ENCODE results near the gene SHC2. TPM values are rescaled to one million over a fixed set of nuclear protein-coding genes. Genes with fewer than 3 reads are reported as not detected.

SHC2 gene
- total and polyA plus RNA-seq, 12 donors, result 1.2 to 196 (median 41.1) TPM

DNA sequence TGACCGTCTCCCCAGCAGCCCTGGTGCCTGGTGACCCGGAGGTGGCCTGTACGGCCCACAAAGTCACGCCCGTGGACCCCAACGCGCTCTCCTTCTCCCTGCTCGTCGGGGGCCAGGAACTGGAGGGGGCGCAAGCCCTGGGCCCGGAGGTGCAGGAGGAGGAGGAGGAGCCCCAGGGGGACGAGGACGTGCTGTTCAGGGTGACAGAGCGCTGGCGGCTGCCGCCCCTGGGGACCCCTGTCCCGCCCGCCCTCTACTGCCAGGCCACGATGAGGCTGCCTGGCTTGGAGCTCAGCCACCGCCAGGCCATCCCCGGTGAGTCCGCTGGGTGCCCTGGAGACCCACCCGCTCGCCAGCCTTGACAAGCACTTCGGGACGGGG, 37.7 kb upstream of the SHC2 start:
- Histone ChIP-seq H3K4me3 (no peak overlapping the region), H3K27ac (no peak overlapping the region), H3K27me3 (peaks cover 19% of the 10 kb centered on the region), H3K9me3 (replicated peaks in 1 of 3) (no peaks in the 10 kb centered on the region), H3K4me1 (replicated peaks in 1 of 2) (peaks cover 2 to 9% of the 10 kb centered on the region in 2 donors), H3K36me3 (replicated peaks in 1 of 2) (no peaks in the 10 kb centered on the region)
- intact Hi-C loops (cut with DNase I), result loop anchor here in 1 of 2 donors (10.0 kb wide), 1 partner anchor 154 kb away; the partner anchor contains the start of gene MIER2
- no peak for TF ChIP-seq POLR2A (IDR thresholded peaks at IDR 0.05)
- TF ChIP-seq, protein P1, sequence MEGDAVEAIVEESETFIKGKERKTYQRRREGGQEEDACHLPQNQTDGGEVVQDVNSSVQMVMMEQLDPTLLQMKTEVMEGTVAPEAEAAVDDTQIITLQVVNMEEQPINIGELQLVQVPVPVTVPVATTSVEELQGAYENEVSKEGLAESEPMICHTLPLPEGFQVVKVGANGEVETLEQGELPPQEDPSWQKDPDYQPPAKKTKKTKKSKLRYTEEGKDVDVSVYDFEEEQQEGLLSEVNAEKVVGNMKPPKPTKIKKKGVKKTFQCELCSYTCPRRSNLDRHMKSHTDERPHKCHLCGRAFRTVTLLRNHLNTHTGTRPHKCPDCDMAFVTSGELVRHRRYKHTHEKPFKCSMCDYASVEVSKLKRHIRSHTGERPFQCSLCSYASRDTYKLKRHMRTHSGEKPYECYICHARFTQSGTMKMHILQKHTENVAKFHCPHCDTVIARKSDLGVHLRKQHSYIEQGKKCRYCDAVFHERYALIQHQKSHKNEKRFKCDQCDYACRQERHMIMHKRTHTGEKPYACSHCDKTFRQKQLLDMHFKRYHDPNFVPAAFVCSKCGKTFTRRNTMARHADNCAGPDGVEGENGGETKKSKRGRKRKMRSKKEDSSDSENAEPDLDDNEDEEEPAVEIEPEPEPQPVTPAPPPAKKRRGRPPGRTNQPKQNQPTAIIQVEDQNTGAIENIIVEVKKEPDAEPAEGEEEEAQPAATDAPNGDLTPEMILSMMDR (IDR thresholded peaks at IDR 0.05), result no peak
- DNase-seq, result no peak
- 0 to 20% (median 17%) methylated on average over 7 to 26 of the region's 26 CpGs; no CpG with 5 or more reads in 1 of the 4 donors for WGBS, 4 donors

DNA sequence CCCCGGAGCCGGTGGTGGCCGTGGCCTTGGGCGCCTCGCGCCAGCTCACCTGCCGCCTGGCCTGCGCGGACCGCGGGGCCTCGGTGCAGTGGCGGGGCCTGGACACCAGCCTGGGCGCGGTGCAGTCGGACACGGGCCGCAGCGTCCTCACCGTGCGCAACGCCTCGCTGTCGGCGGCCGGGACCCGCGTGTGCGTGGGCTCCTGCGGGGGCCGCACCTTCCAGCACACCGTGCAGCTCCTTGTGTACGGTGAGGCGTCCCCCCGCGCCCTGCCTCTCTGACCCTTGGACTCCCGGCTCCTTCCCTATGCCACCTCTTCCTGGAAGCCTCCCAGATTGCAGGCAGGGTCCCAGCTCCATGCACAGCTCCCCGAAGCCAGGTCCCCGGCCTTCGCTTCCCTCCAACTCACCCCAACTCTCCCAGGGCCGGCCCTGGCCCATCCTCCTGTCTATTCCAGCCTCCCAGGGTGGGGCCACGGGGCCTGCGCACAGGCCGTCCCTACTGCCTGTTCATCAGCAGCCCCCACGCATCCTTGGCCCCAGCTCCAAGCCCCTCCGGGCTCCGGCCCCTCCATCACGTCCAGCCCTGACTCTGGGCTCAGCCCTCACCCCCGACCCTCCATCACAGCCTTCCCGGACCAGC, 37.2 kb upstream of the SHC2 start:
- Histone ChIP-seq H3K4me3 (no peak overlapping the region), H3K36me3 (replicated peaks in 1 of 2) (no peaks in the 10 kb centered on the region), H3K27me3 (peaks cover 19% of the 10 kb centered on the region), H3K4me1 (replicated peaks in 1 of 2) (peaks cover 2 to 9% of the 10 kb centered on the region in 2 donors), H3K27ac (no peak overlapping the region), H3K9me3 (replicated peaks in 1 of 3) (no peaks in the 10 kb centered on the region)
- DNase-seq, result no peak
- TF ChIP-seq POLR2A (IDR thresholded peaks at IDR 0.05), result no peak
- TF ChIP-seq, protein P1 (IDR thresholded peaks at IDR 0.05), result no peak
- intact Hi-C loops (cut with DNase I), result loop anchor here in 1 of 2 donors (10.0 kb wide), 1 partner anchor 153 kb away; the partner anchor contains the start of gene MIER2
- WGBS, 4 donors, result 6 to 10% (median 7%) methylated on average over 7 to 50 of the region's 50 CpGs

DNA sequence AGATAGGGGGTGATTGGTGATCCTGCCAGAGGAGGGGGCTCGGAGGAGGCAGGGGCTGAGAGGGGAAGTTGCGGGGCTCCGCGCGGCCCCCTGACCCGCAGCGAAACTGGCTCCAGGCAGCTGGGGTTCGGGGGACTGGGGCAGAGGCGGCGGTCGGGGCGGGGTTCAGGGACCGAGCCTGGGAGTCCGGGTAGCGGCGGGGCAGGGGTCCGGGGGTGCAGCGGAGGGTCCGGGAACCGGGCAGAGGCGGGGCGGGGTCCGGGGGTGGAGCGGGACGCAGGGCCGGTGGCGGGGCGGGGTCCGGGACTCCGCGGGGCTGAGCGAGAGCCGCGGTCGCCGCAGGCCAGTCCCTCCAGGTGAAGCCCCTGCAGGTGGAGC, 36.6 kb upstream of the SHC2 start:
- intact Hi-C loops (cut with DNase I), result loop anchor here in 1 of 2 donors (10.0 kb wide), 1 partner anchor 153 kb away; the partner anchor contains the start of gene MIER2
- Histone ChIP-seq H3K36me3 (replicated peaks in 1 of 2) (no peaks in the 10 kb centered on the region), H3K4me3 (no peak overlapping the region), H3K4me1 (replicated peaks in 1 of 2) (peaks cover 2 to 9% of the 10 kb centered on the region in 2 donors), H3K27ac (no peak overlapping the region), H3K9me3 (replicated peaks in 1 of 3) (no peaks in the 10 kb centered on the region), H3K27me3 (peaks cover 19% of the 10 kb centered on the region)
- 0 to 2% (median 1%) methylated on average over 3 to 32 of the region's 36 CpGs; no CpG with 5 or more reads in 1 of the 4 donors for WGBS, 4 donors
- TF ChIP-seq, protein P1 (IDR thresholded peaks at IDR 0.05), result no peak
- TF ChIP-seq POLR2A (IDR thresholded peaks at IDR 0.05), result no peak
- DNase-seq, result no peak

DNA sequence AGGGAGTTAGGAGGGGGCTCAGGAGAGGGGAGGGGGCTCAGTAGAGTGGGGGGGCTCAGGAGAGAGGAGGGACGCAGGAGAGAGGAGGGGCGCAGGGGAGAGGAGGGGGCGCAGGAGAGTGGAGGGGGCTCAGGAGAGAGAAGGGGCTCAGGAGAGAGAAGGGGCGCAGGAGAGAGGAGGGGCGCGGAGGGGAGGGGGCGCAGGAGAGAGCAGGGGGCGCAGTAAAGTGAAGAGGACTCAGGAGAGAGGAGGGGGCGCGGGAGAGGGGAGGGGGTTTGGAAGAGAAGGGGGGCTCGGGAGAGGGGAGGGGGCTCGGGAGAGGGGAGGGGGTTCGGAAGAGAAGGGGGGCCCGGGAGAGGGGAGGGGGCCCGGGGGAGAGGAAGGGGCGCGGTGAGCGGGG, 36.2 kb upstream of the SHC2 start:
- Histone ChIP-seq H3K27ac (no peak overlapping the region), H3K4me3 (no peak overlapping the region), H3K9me3 (replicated peaks in 1 of 3) (no peaks in the 10 kb centered on the region), H3K4me1 (replicated peaks in 1 of 2) (peaks cover 2 to 9% of the 10 kb centered on the region in 2 donors), H3K36me3 (replicated peaks in 1 of 2) (no peaks in the 10 kb centered on the region), H3K27me3 (peaks cover 19% of the 10 kb centered on the region)
- TF ChIP-seq POLR2A (IDR thresholded peaks at IDR 0.05), result no peak
- TF ChIP-seq, protein P1 (IDR thresholded peaks at IDR 0.05), result no peak
- intact Hi-C loops (cut with DNase I), result loop anchor here in 1 of 2 donors (10.0 kb wide), 1 partner anchor 152 kb away; the partner anchor contains the start of gene MIER2
- 0 to 10% (median 7%) methylated on average over 1 to 17 of the region's 18 CpGs; no CpG with 5 or more reads in 1 of the 4 donors for WGBS, 4 donors
- no peak for DNase-seq

Data from adrenal gland (tissue), 12 donors.